ENCODE data around the gene ST6GALNAC3.

Gene ST6GALNAC3

DNA sequence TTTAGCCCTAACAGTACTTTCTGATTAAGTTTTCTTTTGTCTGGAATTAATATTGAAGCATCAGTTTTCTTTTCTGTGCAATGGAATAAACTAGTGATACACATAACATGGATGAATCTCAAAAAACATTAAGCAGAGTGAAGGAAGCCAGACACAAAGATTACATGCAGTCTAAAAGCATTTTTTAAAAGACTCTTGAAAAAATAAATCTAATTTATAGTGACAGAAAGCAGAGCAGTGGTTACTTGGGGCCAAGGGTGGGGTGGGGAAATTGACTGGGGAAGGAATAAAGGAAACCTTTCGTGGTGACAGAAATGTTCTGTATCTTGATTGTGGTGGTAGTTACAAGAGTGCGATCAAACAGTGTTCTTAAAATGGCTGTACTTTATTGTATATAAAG lies 20.2 kb upstream of the ST6GALNAC3 start:
- no peak for DNase-seq
- H3K4me3 Mint-ChIP-seq: no peak overlapping the region
- H3K9me3 Mint-ChIP-seq: no peaks in the 10 kb centered on the region
- no peaks in the 10 kb centered on the region for H3K36me3 Mint-ChIP-seq
- H3K27ac Mint-ChIP-seq: no peak overlapping the region
- CTCF ChIA-PET: no interaction called here
- H3K27me3 Mint-ChIP-seq: no peaks in the 10 kb centered on the region
- peaks cover 3% of the 10 kb centered on the region for H3K4me1 Mint-ChIP-seq

DNA sequence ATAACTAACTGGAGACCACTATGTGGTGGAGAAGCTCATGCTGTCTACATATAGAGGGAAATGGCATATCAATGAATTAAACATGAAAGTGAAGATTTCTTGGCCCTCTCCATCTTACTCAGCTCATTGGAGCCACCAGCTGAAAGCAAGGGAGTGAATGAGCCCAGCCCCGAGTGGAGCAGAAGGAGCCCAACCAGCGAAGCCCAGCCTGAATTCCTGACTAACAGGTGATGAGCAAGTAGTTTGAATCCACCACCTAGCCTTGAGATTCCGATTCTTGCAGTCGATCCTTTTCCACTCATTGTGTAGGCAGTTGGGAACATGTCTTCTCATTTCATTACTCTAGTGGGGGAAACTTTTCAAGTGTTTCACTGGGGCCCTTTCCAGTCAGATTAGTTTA lies 18.6 kb upstream of the ST6GALNAC3 start:
- CTCF ChIA-PET: no interaction called here
- no peaks in the 10 kb centered on the region for H3K27me3 Mint-ChIP-seq
- no peak for DNase-seq
- no peak overlapping the region for H3K27ac Mint-ChIP-seq
- H3K9me3 Mint-ChIP-seq: no peaks in the 10 kb centered on the region
- H3K4me3 Mint-ChIP-seq: no peak overlapping the region
- peaks cover 3% of the 10 kb centered on the region for H3K4me1 Mint-ChIP-seq
- no peaks in the 10 kb centered on the region for H3K36me3 Mint-ChIP-seq

DNA sequence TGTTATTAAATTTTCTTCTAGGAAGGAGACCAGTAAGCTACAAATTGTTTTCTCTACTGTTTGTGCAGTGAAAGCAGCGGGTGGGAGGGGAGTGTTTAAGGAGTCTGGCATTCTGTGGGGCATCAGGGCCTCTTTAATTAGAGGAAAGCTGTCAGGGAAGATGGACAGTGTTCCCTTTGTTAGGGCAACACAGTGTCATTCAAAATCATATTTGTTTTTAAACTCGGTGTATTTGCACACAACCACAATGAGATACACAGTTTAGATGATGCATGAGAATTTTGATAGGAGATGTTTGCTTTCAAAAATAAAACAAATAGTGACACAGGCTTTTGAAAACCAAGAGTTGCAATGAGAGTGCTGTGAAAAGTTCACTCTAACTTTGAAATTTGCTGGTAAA lies 15.1 kb upstream of the ST6GALNAC3 start:
- Mint-ChIP-seq H3K36me3 (no peaks in the 10 kb centered on the region), H3K4me1 (no peaks in the 10 kb centered on the region), H3K4me3 (no peak overlapping the region), H3K27me3 (peaks cover 2% of the 10 kb centered on the region), H3K9me3 (no peaks in the 10 kb centered on the region), H3K27ac (no peak overlapping the region)
- CTCF ChIA-PET: no interaction called here
- DNase-seq: no peak

DNA sequence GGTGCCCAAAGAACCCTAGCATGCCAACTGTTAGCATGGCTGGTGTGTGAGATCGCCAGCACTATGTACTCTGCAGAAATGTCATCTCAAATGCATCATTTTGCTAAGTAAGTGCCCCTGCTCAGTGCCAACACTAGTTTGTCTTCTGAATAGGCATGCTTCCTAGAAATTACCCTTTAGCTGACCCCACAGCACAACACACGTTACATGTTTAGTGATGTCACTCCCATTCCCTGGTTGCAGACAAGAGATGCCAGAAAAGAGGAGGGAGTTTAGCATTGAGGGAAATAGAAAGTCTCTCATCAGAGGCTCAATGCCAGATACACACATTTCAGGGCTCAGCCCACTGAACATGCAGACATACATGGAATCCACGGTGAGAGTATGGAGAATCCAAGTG lies 9.3 kb upstream of the ST6GALNAC3 start:
- Mint-ChIP-seq H3K4me3 (no peak overlapping the region), H3K4me1 (no peaks in the 10 kb centered on the region), H3K36me3 (no peaks in the 10 kb centered on the region), H3K9me3 (no peaks in the 10 kb centered on the region), H3K27me3 (peaks cover 12% of the 10 kb centered on the region), H3K27ac (no peak overlapping the region)
- CTCF ChIA-PET: no interaction called here
- no peak for DNase-seq

DNA sequence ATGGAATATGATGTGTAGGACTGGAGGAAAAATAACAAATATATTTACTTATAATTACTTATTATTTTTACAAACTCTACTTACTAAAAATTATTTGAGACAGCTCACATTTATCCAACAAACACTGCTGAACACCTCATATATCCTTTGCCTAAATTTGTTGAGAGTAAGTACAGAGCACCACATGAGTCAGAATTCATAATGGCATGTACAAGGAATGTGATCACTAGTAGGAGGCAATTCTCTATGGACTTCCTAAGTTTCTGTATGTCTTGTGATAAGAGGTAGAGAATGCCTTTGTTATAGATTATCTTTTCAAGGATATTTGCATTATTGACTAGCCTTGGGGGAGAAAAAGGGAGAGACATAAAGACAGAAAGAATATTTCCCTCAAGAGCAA lies 8.2 kb upstream of the ST6GALNAC3 start:
- CTCF ChIA-PET: no interaction called here

DNA sequence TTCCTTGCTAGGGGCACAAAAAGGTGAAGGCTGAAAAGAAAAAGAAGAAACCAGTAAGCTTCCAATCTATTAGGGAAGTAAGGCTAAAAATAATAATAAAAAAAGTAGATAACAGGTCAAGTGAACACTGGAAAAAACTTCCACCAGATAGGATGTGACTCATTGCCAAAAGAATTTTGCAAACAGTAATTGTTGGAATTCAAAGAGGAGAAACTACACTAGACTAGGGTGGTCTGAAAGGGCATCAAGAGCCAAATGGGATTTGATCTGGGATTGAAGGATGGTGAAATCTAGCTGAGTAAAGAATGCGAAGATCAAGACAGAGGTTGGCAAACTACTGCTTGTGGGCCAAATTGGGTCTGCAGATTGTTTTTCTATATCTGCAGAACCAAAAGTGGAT lies 6.0 kb upstream of the ST6GALNAC3 start:
- H3K4me1 Mint-ChIP-seq: peaks cover under 1% of the 10 kb centered on the region
- peaks cover 14% of the 10 kb centered on the region for H3K27me3 Mint-ChIP-seq
- H3K4me3 Mint-ChIP-seq: no peak overlapping the region
- no peaks in the 10 kb centered on the region for H3K9me3 Mint-ChIP-seq
- H3K36me3 Mint-ChIP-seq: no peaks in the 10 kb centered on the region
- CTCF ChIA-PET: no interaction called here
- no peak for DNase-seq
- no peak overlapping the region for H3K27ac Mint-ChIP-seq

More for the DNA sequence above, 8.2 kb upstream of the ST6GALNAC3 start:
- H3K9me3 Mint-ChIP-seq: no peaks in the 10 kb centered on the region
- H3K4me3 Mint-ChIP-seq: no peak overlapping the region
- no peaks in the 10 kb centered on the region for H3K36me3 Mint-ChIP-seq
- H3K27ac Mint-ChIP-seq: no peak overlapping the region
- no peaks in the 10 kb centered on the region for H3K4me1 Mint-ChIP-seq
- H3K27me3 Mint-ChIP-seq: peaks cover 12% of the 10 kb centered on the region
- DNase-seq: no peak

DNA sequence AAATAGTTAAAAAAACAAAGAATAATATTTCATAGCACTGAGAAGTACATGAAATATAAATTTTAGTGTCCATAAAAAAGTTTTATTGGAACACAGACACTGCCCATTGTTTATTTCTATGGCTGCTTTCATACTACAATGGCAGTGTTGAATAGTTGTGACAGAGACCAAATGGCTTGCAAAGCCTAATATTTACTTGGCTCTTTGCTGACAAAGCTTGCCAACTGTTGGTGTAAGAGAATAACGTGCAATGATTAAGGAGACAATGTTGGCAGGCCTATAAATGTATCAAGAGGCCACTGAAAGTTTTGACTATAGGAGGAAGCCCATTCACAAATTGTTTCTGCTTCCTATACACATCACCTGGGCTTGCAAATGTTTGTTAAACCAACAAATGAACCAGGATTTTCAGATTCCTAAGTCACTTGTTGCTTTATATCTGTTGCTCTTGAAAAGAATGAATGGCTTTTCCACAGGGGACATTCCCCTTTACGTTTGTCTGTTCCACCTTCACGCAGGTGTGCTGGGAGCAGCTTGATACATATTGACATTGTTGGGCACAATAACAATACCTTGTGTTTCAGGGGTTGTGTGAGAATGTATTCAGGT lies 5.5 kb upstream of the ST6GALNAC3 start:
- CTCF ChIA-PET: no interaction called here
- Mint-ChIP-seq H3K36me3 (no peaks in the 10 kb centered on the region), H3K27ac (no peak overlapping the region), H3K9me3 (no peaks in the 10 kb centered on the region), H3K4me1 (peaks cover 5% of the 10 kb centered on the region), H3K4me3 (no peak overlapping the region), H3K27me3 (peaks cover 15% of the 10 kb centered on the region)
- DNase-seq: no peak

DNA sequence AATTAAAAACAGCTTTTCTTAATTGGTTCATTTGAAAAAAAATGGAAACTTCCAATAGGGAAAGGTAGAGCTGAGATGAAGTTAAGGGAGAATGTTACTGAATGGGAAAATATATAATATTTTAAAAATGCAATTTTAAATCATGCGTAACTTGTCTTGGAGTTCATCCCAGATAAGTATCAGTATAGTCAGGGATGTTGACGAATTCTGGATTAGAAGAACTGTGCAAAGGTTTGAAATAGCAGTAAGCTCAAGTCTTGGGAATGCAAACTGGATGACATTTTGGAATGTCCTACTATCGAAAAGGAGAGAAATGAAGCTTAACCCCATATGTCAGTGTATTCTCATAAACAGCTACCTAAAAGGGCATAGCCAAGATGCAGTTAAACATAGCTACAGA lies 4.0 kb upstream of the ST6GALNAC3 start:
- no peaks in the 10 kb centered on the region for H3K36me3 Mint-ChIP-seq
- DNase-seq: no peak
- H3K4me1 Mint-ChIP-seq: peaks cover 17% of the 10 kb centered on the region
- CTCF ChIA-PET: no interaction called here
- no peak overlapping the region for H3K27ac Mint-ChIP-seq
- H3K4me3 Mint-ChIP-seq: no peak overlapping the region
- peaks cover 18% of the 10 kb centered on the region for H3K27me3 Mint-ChIP-seq
- no peaks in the 10 kb centered on the region for H3K9me3 Mint-ChIP-seq

DNA sequence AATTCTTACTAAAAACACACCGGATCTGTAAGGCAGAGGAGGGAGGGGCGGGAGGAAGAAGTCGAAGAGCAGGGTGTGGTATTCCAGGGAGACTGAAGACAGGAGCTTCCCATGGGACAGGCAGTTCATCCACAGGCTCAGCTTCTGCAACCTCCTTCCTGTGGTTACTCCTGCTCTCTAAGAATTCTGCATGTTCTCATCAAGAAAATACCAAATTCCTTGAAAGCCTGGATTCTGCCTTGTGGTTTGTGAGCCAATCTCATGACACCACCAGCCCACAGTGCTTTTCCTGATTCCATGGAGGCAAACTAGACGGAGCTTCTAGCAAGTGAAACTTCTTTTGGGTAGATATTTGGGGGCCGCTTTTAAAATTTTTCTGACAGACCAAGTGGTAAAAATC lies 1.1 kb upstream of the ST6GALNAC3 start:
- Mint-ChIP-seq H3K36me3 (no peaks in the 10 kb centered on the region), H3K27me3 (peaks cover 17% of the 10 kb centered on the region), H3K27ac (no peak overlapping the region), H3K9me3 (no peaks in the 10 kb centered on the region), H3K4me1 (peaks cover 24% of the 10 kb centered on the region), H3K4me3 (no peak overlapping the region)
- CTCF ChIA-PET: interaction anchor here (0.6 kb wide), 1 partner anchor 615 kb away, joined by 3 read pairs; no protein-coding TSS in a partner anchor
- DNase-seq: no peak

DNA sequence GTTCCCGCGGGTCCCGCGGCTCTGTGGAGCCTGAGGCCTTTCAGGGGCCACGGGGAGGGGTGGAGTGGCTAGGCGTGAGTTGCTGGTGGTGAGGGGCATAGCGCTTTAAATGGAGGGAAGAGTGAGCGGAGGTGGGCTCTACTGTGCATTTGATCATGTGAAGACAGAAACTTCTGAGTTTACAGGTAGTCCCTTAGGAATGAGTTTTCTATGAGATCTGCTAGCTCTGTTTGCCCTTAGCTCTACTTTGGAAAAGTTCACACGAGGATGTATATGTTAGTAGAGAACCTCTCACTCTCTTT lies 593 bp downstream of the ST6GALNAC3 start:
- no peak for DNase-seq
- Mint-ChIP-seq H3K9me3 (no peaks in the 10 kb centered on the region), H3K4me3 (peak overlapping the region; percentile 72), H3K27me3 (peaks cover 13% of the 10 kb centered on the region), H3K27ac (no peak overlapping the region), H3K36me3 (no peaks in the 10 kb centered on the region), H3K4me1 (peaks cover 24% of the 10 kb centered on the region)
- CTCF ChIA-PET: no interaction called here

DNA sequence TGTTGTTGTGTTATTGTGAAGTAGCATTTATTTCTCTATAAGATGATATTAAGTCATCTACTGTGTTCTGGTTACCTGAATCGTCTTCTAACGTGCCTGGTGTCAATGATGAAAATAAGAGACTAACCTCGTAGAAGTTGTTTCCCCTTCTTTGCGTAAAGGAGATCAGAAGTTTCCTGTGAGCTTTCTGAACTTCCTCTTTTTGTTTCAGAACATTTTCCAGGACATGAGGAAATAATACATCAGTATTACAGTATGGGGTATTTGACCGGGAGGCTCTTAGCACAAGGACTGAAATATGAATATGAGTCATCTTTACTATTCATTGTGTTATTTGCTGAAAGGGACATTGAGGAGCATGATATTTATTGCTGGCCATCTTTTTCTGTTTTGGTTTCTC lies 1.3 kb downstream of the ST6GALNAC3 start:
- Mint-ChIP-seq H3K9me3 (no peaks in the 10 kb centered on the region), H3K27me3 (peaks cover 13% of the 10 kb centered on the region), H3K4me3 (no peak overlapping the region), H3K4me1 (peaks cover 24% of the 10 kb centered on the region), H3K27ac (no peak overlapping the region), H3K36me3 (no peaks in the 10 kb centered on the region)
- CTCF ChIA-PET: no interaction called here
- DNase-seq: no peak

DNA sequence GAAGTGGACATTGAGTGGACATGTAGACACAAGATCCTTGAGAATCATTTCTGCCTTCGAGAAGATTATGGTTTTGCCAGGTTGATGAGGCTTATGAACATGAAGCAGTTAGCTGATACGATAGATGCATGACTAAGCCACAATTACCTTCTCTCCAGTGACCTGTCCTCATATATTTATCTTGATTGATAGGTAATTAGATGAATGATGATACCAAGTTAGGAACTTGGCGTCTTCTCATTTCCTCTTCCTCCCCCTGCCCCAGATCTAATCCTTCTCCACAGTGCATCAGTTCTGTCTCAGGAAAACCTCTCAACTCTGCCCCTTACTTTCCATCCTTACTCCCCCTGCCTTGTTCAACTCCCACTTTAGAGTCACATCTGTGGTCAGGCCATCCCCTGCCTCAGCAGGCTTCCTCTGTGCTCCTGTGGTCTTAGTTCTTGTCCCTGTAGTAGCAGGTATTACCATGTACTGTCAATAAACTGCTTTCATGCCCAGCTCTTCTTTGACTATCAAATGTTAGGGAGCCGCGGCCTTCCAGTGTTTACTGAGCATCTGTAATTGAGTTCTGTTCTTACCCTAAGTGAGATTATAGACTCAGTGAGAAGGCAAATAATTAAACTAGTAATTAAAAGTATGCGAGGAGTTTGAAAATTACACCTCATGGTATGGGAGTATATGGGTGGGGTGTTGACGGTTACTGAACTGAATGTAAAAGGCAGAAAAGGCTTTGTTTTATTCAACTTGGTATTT lies 5.1 kb downstream of the ST6GALNAC3 start:
- Mint-ChIP-seq H3K27me3 (peaks cover 12% of the 10 kb centered on the region), H3K27ac (no peak overlapping the region), H3K4me3 (no peak overlapping the region), H3K4me1 (peaks cover 15% of the 10 kb centered on the region), H3K9me3 (no peaks in the 10 kb centered on the region), H3K36me3 (no peaks in the 10 kb centered on the region)
- DNase-seq: no peak
- CTCF ChIA-PET: no interaction called here

DNA sequence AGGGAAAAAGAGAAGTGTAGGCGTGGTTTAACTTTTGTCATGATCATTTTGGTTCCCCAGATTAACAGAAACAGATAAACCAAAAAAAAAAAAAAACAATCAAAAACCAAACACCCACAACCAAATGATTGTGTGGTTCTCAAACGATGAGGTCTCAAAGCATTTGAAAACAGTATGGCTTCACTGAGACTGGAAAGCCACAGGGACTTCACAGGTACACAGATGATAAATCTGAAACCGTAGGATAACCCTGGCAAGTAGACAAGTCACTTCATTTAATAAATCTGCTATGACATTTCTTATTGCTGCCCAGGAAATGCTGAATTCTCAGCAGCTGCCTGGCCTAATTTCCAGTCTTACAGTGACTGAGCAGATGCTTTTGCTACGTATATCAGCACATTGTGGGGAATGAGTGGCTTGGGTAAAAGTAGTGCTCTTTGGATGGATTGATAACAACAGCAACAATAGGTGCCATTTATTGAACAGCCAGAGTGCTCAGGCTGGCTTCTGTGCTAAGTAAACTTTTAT lies 6.1 kb downstream of the ST6GALNAC3 start:
- CTCF ChIA-PET: no interaction called here
- Mint-ChIP-seq H3K4me1 (peaks cover 6% of the 10 kb centered on the region), H3K36me3 (no peaks in the 10 kb centered on the region), H3K9me3 (no peaks in the 10 kb centered on the region), H3K4me3 (no peak overlapping the region), H3K27me3 (peaks cover 7% of the 10 kb centered on the region), H3K27ac (no peak overlapping the region)
- no peak for DNase-seq

DNA sequence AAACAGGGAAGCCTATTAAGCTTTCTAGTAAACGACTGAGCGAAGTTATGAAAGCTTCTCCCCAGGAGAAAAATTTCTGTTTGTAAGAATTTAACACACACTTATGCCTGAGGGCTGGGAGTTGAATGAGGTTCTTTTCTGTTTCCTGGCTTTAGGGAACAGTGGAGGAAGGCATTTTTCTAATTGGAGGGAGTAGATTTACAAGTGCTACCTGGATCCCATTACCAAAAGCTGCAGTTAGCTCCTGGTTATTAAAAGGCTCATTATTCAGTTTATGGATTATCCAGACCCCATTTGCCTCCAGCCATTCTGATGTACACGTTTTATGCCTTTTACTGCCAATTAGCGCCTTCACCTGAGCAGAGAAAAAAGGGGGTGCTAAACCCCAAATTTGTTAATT lies 7.5 kb downstream of the ST6GALNAC3 start:
- DNase-seq: no peak
- Mint-ChIP-seq H3K4me1 (no peaks in the 10 kb centered on the region), H3K4me3 (no peak overlapping the region), H3K27ac (no peak overlapping the region), H3K9me3 (no peaks in the 10 kb centered on the region), H3K36me3 (no peaks in the 10 kb centered on the region), H3K27me3 (peaks cover 7% of the 10 kb centered on the region)
- CTCF ChIA-PET: no interaction called here

DNA sequence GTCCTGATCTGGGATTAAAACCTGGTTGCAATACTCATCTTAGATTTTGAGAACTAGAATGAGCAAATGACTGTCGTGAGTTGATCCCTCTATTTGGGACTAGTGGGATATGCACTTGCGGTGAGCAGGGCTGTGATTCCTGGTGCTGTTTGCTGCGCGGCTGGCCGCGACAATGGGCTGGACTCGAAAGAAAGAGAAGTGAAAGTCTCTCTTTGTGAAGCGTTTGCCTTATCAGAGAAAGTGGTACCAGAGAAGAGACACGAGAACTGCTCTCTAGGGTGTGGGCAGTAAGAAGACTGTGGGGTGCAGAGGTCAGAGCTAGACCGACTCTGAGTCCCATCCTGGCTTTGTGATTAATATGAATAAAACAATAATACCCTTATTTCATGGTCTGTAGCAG lies 8.6 kb downstream of the ST6GALNAC3 start:
- no peaks in the 10 kb centered on the region for H3K4me1 Mint-ChIP-seq
- H3K27ac Mint-ChIP-seq: no peak overlapping the region
- H3K36me3 Mint-ChIP-seq: no peaks in the 10 kb centered on the region
- CTCF ChIA-PET: no interaction called here
- no peak for DNase-seq
- peaks cover 7% of the 10 kb centered on the region for H3K27me3 Mint-ChIP-seq
- H3K9me3 Mint-ChIP-seq: no peaks in the 10 kb centered on the region
- no peak overlapping the region for H3K4me3 Mint-ChIP-seq
